ENCODE results near the gene CBLB.

CBLB gene

DNA sequence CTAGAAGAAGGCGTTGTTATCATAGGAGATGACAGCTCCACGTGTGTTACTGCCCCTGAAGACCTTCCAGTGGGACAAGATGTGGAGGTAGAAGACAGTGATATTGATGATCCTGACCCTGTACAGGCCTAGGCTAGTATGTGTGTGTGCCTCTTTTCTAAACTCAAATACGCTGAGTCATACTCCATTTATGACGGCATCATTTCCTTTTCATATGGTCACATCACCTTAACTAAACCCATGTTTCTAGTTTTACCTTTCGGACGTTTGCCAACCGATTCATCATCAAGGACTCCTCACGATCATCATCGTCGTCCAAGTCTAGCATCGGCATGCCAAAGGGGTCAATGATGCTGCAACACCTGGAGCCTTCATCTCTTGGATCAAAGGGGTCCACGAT, 149.0 kb downstream of the CBLB start:
- in situ Hi-C loops (cut with MboI; ENCODE audit: low sequenced_read_pairs), result no loop called here

GRCh38 chr3:105715372-105715771, 153.4 kb downstream of the CBLB start:
- in situ Hi-C loops (cut with MboI; ENCODE audit: low sequenced_read_pairs), result no loop called here

DNA sequence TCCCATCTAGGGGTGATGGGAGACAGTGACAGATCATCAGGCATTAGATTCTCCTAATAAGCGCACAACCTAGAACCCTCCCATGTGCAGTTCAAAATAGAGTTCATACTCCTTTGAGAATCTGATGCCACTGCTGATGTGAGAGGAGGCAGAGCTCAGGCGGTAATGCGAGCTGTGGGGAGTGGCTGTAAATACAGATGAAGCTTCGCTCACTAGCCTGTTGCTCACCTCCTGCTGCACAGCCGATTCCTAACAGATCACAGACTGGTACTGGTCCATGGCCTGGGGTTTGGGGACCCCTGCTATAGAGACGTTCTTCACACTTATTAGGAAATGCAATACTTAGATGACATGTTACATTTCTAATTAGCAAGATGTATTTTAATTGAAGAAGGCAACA, 154.4 kb downstream of the CBLB start:
- in situ Hi-C loops (cut with MboI; ENCODE audit: low sequenced_read_pairs), result no loop called here

GRCh38 chr3:105708980-105709379, 159.8 kb downstream of the CBLB start:
- in situ Hi-C loops (cut with MboI; ENCODE audit: low sequenced_read_pairs), result no loop called here

- in situ Hi-C loops (cut with MboI; ENCODE audit: low sequenced_read_pairs), result no loop called here
Observed at GRCh38 chr3:105707009-105707408, 161.8 kb downstream of the CBLB start.

DNA sequence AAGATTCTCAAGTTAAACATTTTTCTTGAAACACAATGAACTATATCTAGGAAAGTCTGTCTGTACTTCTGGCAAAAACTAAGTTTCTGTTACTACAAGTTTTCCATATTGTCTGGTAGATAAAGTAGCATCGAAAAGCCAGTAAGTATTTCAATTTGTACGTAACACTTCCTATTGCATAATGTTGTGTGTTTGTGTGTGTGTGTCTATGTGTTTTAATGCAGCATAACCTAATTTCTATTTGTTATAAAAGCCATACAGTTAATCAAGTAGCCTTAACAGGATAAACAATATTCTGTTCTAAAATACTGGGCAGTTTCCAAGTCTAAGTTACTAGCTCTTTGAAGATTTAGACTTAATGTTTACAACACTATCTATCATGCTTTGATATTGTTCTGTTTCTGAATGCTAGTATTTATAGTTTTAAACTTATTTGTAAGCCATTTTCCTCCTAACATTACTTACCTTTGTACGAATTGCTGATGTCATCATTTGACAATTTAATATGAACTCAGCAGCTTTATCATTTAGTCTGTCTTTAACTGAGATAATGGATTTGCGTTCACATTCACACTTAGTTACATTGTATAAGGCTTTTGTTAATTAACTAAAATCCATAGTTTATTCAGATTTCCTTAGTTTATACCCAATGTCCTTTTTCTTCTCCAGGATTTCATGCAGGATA, 163.9 kb downstream of the CBLB start:
- in situ Hi-C loops (cut with MboI; ENCODE audit: low sequenced_read_pairs), result no loop called here

- in situ Hi-C loops (cut with MboI; ENCODE audit: low sequenced_read_pairs), result no loop called here
Observed at GRCh38 chr3:105700575-105700974, 168.2 kb downstream of the CBLB start.

DNA sequence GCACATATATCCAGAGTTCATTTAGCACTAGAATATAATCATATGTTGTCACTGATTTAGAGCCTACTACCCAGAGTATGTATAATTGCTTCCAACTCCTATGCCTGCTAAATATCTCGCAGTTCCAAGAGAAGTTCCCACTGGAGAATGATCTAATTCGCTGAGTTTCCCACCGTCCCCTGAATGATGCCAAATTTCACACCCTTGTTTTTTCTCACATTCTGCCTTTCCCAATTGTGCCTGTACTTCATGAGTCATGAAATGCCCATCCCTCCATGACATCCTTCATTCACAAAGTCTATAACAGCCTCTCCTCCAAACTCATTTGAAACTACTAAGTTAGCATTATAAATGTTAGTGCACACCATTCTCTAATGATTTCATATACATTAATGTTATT, 177.2 kb downstream of the CBLB start:
- in situ Hi-C loops (cut with MboI; ENCODE audit: low sequenced_read_pairs), result no loop called here

GRCh38 chr3:105691053-105691452, 177.8 kb downstream of the CBLB start:
- in situ Hi-C loops (cut with MboI; ENCODE audit: low sequenced_read_pairs), result no loop called here

- in situ Hi-C loops (cut with MboI; ENCODE audit: low sequenced_read_pairs), result no loop called here
Observed at GRCh38 chr3:105688821-105689220, 180.0 kb downstream of the CBLB start.

DNA sequence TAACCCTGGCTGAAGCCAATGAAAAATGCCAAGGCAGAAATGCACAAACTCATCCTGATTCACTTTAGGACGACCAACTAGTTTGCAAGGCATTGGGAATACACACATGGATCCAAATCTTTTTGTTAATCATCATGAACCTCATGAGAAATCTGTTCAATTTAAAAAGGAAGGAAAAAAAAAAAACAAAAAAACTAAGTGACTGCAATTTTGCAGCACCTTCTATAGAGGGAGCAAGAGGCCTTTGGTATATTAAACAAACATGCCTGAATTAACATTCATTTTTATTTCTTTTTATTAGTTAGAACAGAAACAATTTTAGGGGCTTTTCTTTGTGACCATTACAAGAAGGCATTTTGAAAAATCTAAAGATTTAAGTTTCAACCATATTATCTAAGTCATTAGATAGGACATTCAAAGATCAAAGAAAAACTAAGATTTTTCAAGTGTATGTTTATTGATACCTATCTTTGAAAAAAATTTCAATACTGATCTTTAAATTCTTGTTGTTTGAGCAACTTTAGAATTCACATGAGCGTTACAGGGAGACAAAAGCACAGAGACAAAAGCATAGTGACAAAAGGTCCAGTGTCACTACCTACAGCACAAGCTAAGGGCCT, 182.4 kb downstream of the CBLB start:
- in situ Hi-C loops (cut with MboI; ENCODE audit: low sequenced_read_pairs), result no loop called here

DNA sequence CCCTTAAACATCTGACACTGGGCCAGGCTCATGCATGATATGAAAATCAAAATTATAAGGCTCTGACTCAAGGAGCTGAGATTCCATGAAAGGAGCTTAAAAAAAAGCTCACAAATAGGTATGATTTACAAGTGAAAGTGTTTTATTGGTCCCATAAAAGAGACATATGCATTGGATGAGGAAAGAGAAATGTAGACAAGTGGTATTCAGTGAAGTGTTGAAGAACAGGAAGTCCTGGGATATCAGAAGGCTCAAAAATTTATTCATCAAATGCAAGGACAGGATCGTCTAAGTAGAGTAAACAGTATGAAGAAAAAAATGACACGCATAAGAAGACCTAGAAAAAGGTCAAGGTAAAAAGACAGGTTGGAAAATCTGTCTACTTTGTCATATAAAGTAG, 188.9 kb downstream of the CBLB start:
- in situ Hi-C loops (cut with MboI; ENCODE audit: low sequenced_read_pairs), result no loop called here

DNA sequence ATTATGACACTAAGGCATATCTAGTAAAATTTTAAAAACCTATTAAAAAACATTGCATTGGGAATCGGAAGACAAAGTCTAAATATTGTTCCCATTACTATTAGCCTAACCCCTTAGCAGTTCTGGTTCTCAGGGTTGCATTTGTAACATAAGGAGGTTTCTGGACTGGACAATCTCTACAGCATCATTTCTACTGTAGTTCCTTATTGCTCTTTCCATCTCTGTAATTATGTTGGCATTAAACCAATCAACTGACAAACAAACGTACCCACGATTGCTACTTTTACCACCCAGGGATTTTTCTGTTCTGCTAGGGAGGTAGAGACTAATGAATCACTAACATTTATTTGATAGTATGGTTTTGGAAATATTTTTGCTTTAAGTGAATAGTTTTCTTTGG, 190.8 kb downstream of the CBLB start:
- in situ Hi-C loops (cut with MboI; ENCODE audit: low sequenced_read_pairs), result no loop called here

DNA sequence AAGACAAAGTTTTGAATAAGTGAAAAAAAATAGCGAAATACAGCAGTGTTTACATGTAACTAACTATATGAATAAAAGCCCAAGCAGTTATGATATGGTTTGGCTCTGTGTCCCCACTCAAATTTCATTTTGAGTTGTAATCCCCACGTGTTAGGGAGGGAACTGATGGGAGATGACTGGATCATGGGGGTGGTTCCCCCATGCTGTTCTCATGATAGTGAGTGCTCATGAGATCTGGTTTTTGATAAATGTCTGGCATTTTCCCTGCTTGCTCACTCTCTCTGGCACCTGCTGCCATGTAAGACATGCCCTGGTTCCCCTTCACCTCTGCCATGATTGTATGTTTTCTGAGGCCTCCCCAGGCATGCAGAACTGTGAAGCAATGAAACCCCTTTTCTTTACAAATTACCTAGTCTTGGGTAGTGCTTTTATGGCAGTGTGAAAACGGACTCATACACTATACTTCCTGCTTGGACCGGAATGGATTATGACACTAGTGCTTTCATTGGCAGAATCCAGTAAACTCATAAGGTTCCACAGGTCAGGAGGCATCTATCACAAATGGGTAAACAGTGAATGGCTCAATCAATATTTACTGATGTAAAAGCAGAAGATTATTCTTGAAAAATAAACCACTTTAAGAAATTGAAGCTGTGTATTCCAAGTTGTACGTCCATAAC, 192.1 kb downstream of the CBLB start:
- in situ Hi-C loops (cut with MboI; ENCODE audit: low sequenced_read_pairs), result no loop called here

- in situ Hi-C loops (cut with MboI; ENCODE audit: low sequenced_read_pairs), result no loop called here
Observed at GRCh38 chr3:105674437-105675065, 194.3 kb downstream of the CBLB start.

GRCh38 chr3:105672996-105673395, 195.8 kb downstream of the CBLB start:
- in situ Hi-C loops (cut with MboI; ENCODE audit: low sequenced_read_pairs), result no loop called here

DNA sequence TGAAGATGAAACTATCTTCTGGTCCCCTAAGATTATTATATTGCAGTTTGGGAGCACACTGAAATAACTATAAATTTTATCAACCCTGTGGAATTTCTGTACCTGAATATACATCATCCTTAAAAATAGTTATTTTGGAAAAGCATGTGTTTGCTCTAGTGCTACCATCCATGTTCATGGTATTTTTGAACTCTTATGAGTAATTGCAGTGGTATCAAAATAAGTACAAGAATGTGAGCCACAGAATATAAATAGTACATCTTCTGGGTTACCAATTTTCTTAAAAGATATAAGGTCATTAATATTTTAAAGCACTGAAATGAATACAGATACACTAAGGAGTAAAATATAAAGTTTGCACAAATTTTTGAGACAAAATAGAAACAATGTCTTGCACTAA, 206.5 kb downstream of the CBLB start:
- in situ Hi-C loops (cut with MboI; ENCODE audit: low sequenced_read_pairs), result no loop called here

- in situ Hi-C loops (cut with MboI; ENCODE audit: low sequenced_read_pairs), result no loop called here
Observed at GRCh38 chr3:105661461-105661860, 207.4 kb downstream of the CBLB start.

- in situ Hi-C loops (cut with MboI; ENCODE audit: low sequenced_read_pairs), result no loop called here
Observed at GRCh38 chr3:105656651-105657504, 211.9 kb downstream of the CBLB start.

GRCh38 chr3:105653868-105654267, 214.9 kb downstream of the CBLB start:
- in situ Hi-C loops (cut with MboI; ENCODE audit: low sequenced_read_pairs), result no loop called here

DNA sequence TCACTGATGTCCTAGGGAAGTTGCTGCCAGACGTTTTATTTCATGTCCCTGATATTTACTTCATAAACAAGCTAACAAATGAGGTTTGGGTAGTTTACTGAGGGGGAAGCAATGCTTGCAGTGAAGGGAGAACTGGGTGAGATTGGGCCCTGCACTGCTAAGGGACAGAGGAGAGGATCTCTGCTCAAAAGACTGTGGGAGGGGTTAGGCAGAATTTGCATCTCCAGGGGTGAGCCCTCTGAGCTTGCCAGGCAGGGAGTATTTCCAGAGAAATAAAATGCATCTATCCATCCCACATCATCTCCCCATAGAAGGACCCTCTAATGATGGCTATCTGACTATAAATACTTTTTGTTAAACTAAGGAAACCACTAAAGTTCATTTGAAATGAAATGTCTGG, 215.6 kb downstream of the CBLB start:
- in situ Hi-C loops (cut with MboI; ENCODE audit: low sequenced_read_pairs), result no loop called here

Measured in hTERT RPE-1 (cell line).